WTC11 (cell line): Measurements from ENCODE around the gene TSPAN4. TPM values are rescaled to one million over a fixed set of nuclear protein-coding genes. Genes with fewer than 3 reads are reported as not detected.

ENCODE experiments used
- ATAC-seq: fragments of 200-7000 bp; cut with Tn5 transposase; 2 replicates; pipeline ENCODE4 v1.10.0; 2021; ENCODE audit warnings: mild to moderate bottlenecking, moderate library complexity
- CTCF ChIA-PET: fragments of 300-600 bp; sonication (Branson Sonifier 250); formaldehyde crosslinking; loops from one replicate; lab custom pipeline; 2021; ENCODE audit warnings: antibody characterized with exemption; lab: Charles Lee
- POLR2A ChIA-PET: fragments of 350-600 bp; sonication (Branson Sonifier 250); formaldehyde crosslinking; loops from one replicate; lab custom pipeline; 2021; ENCODE audit warnings: antibody characterized with exemption; lab: Charles Lee
- DNase-seq: peaks from one replicate; pipeline ENCODE4 v3.0.0; 2021; ENCODE audit warnings: low spot score
- H3K27ac Mint-ChIP-seq: 2 replicates; pipeline ENCODE4 v1.8.0; 2021; ENCODE audit warnings: mixed read lengths
- H3K27me3 Mint-ChIP-seq: 2 replicates; pipeline ENCODE4 v1.8.0; 2021; ENCODE audit warnings: low read depth, mild to moderate bottlenecking, moderate library complexity, mixed read lengths
- H3K36me3 Mint-ChIP-seq: 2 replicates; pipeline ENCODE4 v1.8.0; 2021; ENCODE audit warnings: mixed read lengths
- H3K4me1 Mint-ChIP-seq: 2 replicates; pipeline ENCODE4 v1.8.0; 2022; ENCODE audit warnings: mixed read lengths
- H3K4me3 Mint-ChIP-seq: 2 replicates; pipeline ENCODE4 v1.8.0; 2021; ENCODE audit warnings: mild to moderate bottlenecking, moderate library complexity, mixed read lengths
- H3K9me3 Mint-ChIP-seq: 2 replicates; pipeline ENCODE4 v1.8.0; 2021; ENCODE audit warnings: mixed read lengths
- ATF3 ChIP-seq: sonication (generic); formaldehyde crosslinking; conservative IDR thresholded peaks from 2 replicates; pipeline ENCODE4 v1.8.1; 2022; ENCODE audit warnings: mild to moderate bottlenecking, missing genetic modification reagents
- CBFB ChIP-seq: sonication (generic); formaldehyde crosslinking; IDR thresholded peaks from 2 replicates; pipeline ENCODE4 v1.8.1; 2022; ENCODE audit warnings: mild to moderate bottlenecking, low read depth, missing genetic modification reagents
- CREB1 ChIP-seq: sonication (generic); formaldehyde crosslinking; IDR thresholded peaks from 2 replicates; pipeline ENCODE4 v1.8.0; 2023; ENCODE audit warnings: mild to moderate bottlenecking, missing genetic modification reagents
- CREM ChIP-seq: sonication (generic); formaldehyde crosslinking; IDR thresholded peaks from 2 replicates; pipeline ENCODE4 v1.8.1; 2022; ENCODE audit warnings: mild to moderate bottlenecking, missing genetic modification reagents, moderate library complexity
- ERG ChIP-seq: fragments of 250-450 bp; sonication (Bioruptor Pico); IDR thresholded peaks from 2 replicates; pipeline ENCODE4 v1.8.0; 2021; ENCODE audit warnings: mild to moderate bottlenecking
- FOXP1 ChIP-seq: sonication (generic); formaldehyde crosslinking; IDR thresholded peaks from 2 replicates; pipeline ENCODE4 v1.8.0; 2022; ENCODE audit warnings: missing genetic modification reagents, mild to moderate bottlenecking, moderate library complexity, borderline replicate concordance
- GTF2I ChIP-seq: fragments of 250-450 bp; sonication (Bioruptor Pico); conservative IDR thresholded peaks from 2 replicates; pipeline ENCODE4 v1.4.0; 2021; ENCODE audit warnings: mild to moderate bottlenecking
- IRF2 ChIP-seq: sonication (generic); formaldehyde crosslinking; IDR thresholded peaks from 2 replicates; pipeline ENCODE4 v1.8.0; 2022; ENCODE audit warnings: low read depth, missing genetic modification reagents, borderline replicate concordance
- JAZF1 ChIP-seq: fragments of 250-450 bp; sonication (Bioruptor Pico); IDR thresholded peaks from 2 replicates; pipeline ENCODE4 v1.9.0; 2021; ENCODE audit warnings: moderate library complexity, mild to moderate bottlenecking, inconsistent platforms
- MLX ChIP-seq: sonication (generic); formaldehyde crosslinking; IDR thresholded peaks from 2 replicates; pipeline ENCODE4 v1.8.1; 2023; ENCODE audit warnings: mild to moderate bottlenecking, missing genetic modification reagents, moderate library complexity
- NFE2L1 ChIP-seq: sonication (generic); formaldehyde crosslinking; IDR thresholded peaks from 2 replicates; pipeline ENCODE4 v1.8.1; 2023; ENCODE audit warnings: missing genetic modification reagents
- NFYB ChIP-seq: sonication (generic); formaldehyde crosslinking; conservative IDR thresholded peaks from 2 replicates; pipeline ENCODE4 v1.8.0; 2022; ENCODE audit warnings: low read depth, missing genetic modification reagents
- NR2C2 ChIP-seq: sonication (generic); formaldehyde crosslinking; IDR thresholded peaks from 2 replicates; pipeline ENCODE4 v1.8.0; 2022; ENCODE audit warnings: mild to moderate bottlenecking, missing genetic modification reagents
- NR3C1 ChIP-seq: sonication (generic); formaldehyde crosslinking; conservative IDR thresholded peaks from 2 replicates; pipeline ENCODE4 v1.8.1; 2023; ENCODE audit warnings: low read depth, mild to moderate bottlenecking, missing genetic modification reagents
- PREB ChIP-seq: sonication (generic); formaldehyde crosslinking; IDR thresholded peaks from 2 replicates; pipeline ENCODE4 v1.8.1; 2022; ENCODE audit warnings: mild to moderate bottlenecking, missing genetic modification reagents, moderate library complexity, borderline replicate concordance
- SOX15 ChIP-seq: fragments of 250-450 bp; sonication (Bioruptor Pico); IDR thresholded peaks from 2 replicates; pipeline ENCODE4 v1.9.0; 2021; ENCODE audit warnings: mild to moderate bottlenecking
- SP1 ChIP-seq: sonication (generic); formaldehyde crosslinking; conservative IDR thresholded peaks from 2 replicates; pipeline ENCODE4 v1.8.1; 2022; ENCODE audit warnings: missing genetic modification reagents
- STAT6 ChIP-seq: sonication (generic); formaldehyde crosslinking; conservative IDR thresholded peaks from 2 replicates; pipeline ENCODE4 v1.8.1; 2023; ENCODE audit warnings: mild to moderate bottlenecking, low read depth, missing genetic modification reagents, moderate library complexity
- ZMAT4 ChIP-seq: fragments of 250-450 bp; sonication (Bioruptor Pico); IDR thresholded peaks from 2 replicates; pipeline ENCODE4 v1.9.0; 2021; ENCODE audit warnings: mild to moderate bottlenecking
- ZNF232 ChIP-seq: sonication (generic); formaldehyde crosslinking; IDR thresholded peaks from 2 replicates; pipeline ENCODE4 v1.8.0; 2022; ENCODE audit warnings: mild to moderate bottlenecking, missing genetic modification reagents
- ZNF423 ChIP-seq: fragments of 250-450 bp; sonication (Bioruptor Pico); IDR thresholded peaks from 2 replicates; pipeline ENCODE4 v2.1.2; 2022; ENCODE audit warnings: mild to moderate bottlenecking, moderate library complexity
- ZNF425 ChIP-seq: fragments of 250-450 bp; sonication (Bioruptor Pico); conservative IDR thresholded peaks from 2 replicates; pipeline ENCODE4 v1.9.0; 2021; ENCODE audit warnings: mild to moderate bottlenecking
- ZNF671 ChIP-seq: fragments of 250-450 bp; sonication (Bioruptor Pico); IDR thresholded peaks from 2 replicates; pipeline ENCODE4 v1.8.0; 2021; ENCODE audit warnings: mild to moderate bottlenecking
- total RNA-seq: library from RNA; stranded (reverse); gene quantifications from 3 replicates; pipeline ENCODE4 v1.2.3, GENCODE V29; 2021

The TSPAN4 gene
- total RNA-seq, 1 experiment from 2014 or later, result 94.3 TPM

GRCh38 chr11:884578-885070 is 42.0 kb downstream of the TSPAN4 start (continued):
- TF ChIP-seq ERG (CRISPR knock-in tag), result no peak
- TF ChIP-seq SP1 (CRISPR knock-in tag), result no peak
- TF ChIP-seq STAT6 (CRISPR knock-in tag), result no peak
- TF ChIP-seq NFE2L1 (CRISPR knock-in tag), result no peak
- TF ChIP-seq IRF2 (CRISPR knock-in tag), result no peak
- TF ChIP-seq CREB1 (CRISPR knock-in tag), result no peak
- no peak for TF ChIP-seq ATF3 (CRISPR knock-in tag)
- no peak for TF ChIP-seq ZMAT4 (CRISPR knock-in tag)
- no peak for TF ChIP-seq ZNF423 (CRISPR knock-in tag)
- no peak for TF ChIP-seq CREM (CRISPR knock-in tag)
- TF ChIP-seq PREB (CRISPR knock-in tag), result no peak
- TF ChIP-seq ZNF425 (CRISPR knock-in tag), result no peak
- no peak for TF ChIP-seq CBFB (CRISPR knock-in tag)
- no peak for TF ChIP-seq NR3C1 (CRISPR knock-in tag)

GRCh38 chr11:886568-886967 is 43.9 kb downstream of the TSPAN4 start:
- no peak for DNase-seq
- ChIA-PET CTCF (interaction anchor here (1.2 to 1.3 kb wide), 2 partner anchors 12 to 165 kb away, joined by 3 to 10 read pairs; no protein-coding TSS in a partner anchor), POLR2A (no interaction called here)
- H3K27me3 Mint-ChIP-seq, result no peaks in the 10 kb centered on the region
- H3K27ac Mint-ChIP-seq, result no peak overlapping the region
- H3K36me3 Mint-ChIP-seq, result peaks cover 25% of the 10 kb centered on the region
- H3K4me3 Mint-ChIP-seq, result no peak overlapping the region
- H3K9me3 Mint-ChIP-seq, result no peaks in the 10 kb centered on the region
- no peak for ATAC-seq
- H3K4me1 Mint-ChIP-seq, result no peaks in the 10 kb centered on the region
- TF ChIP-seq NR2C2 (CRISPR knock-in tag) (no peak), ZNF671 (CRISPR knock-in tag) (no peak), ZMAT4 (CRISPR knock-in tag) (no peak), SOX15 (CRISPR knock-in tag) (no peak), GTF2I (no peak), SP1 (CRISPR knock-in tag) (no peak), JAZF1 (CRISPR knock-in tag) (no peak), NFYB (no peak), ZNF232 (CRISPR knock-in tag) (no peak), ERG (CRISPR knock-in tag) (no peak), MLX (CRISPR knock-in tag) (no peak), FOXP1 (CRISPR knock-in tag) (no peak)
